Neuronal stem cell (in vitro differentiated cells): Measurements from ENCODE around the gene OLFM2.

Source experiments
- DNase-seq: peaks from one replicate; pipeline ENCODE4 v3.0.0-alpha.2; 2013; ENCODE audit warnings: low spot score
- H2AFZ ChIP-seq: one replicate; pipeline ENCODE4 v1.6.1; 2013; ENCODE audit warnings: mild to moderate bottlenecking, low read length, inconsistent platforms
- H2AK5ac ChIP-seq: 2 replicates; pipeline ENCODE4 v1.6.1; 2013; ENCODE audit warnings: low read depth, mild to moderate bottlenecking, inconsistent platforms, low read length, moderate library complexity, mixed read lengths
- H2BK120ac ChIP-seq: 2 replicates; pipeline ENCODE4 v1.6.1; 2013; ENCODE audit warnings: low read depth, mild to moderate bottlenecking, inconsistent platforms, low read length, moderate library complexity, mixed read lengths
- H2BK12ac ChIP-seq: one replicate; pipeline ENCODE4 v1.6.1; 2013; ENCODE audit warnings: low read length, inconsistent platforms
- H2BK15ac ChIP-seq: 2 replicates; pipeline ENCODE4 v1.6.1; 2013; ENCODE audit warnings: mild to moderate bottlenecking, low read length, inconsistent platforms, mixed read lengths
- H2BK5ac ChIP-seq: one replicate; pipeline ENCODE4 v1.6.1; 2013; ENCODE audit warnings: inconsistent platforms, mild to moderate bottlenecking, low read length, moderate library complexity
- H3K14ac ChIP-seq: one replicate; pipeline ENCODE4 v1.6.1; 2013; ENCODE audit warnings: low read length, inconsistent platforms
- H3K18ac ChIP-seq: 2 replicates; pipeline ENCODE4 v1.6.1; 2013; ENCODE audit warnings: low read length, inconsistent platforms
- H3K23ac ChIP-seq: 2 replicates; pipeline ENCODE4 v1.6.1; 2013; ENCODE audit warnings: low read depth, mild to moderate bottlenecking, mixed read lengths, low read length, inconsistent platforms; ENCODE audit not compliant: poor library complexity
- H3K27ac ChIP-seq: replicated peaks from 3 replicates; pipeline ENCODE4 v1.5.1; 2013; ENCODE audit warnings: low read length, inconsistent platforms
- H3K27me3 ChIP-seq, 3 experiments: 2 replicates each; pipeline ENCODE4 v1.6.1; 2013; ENCODE audit warnings: low read length in 3 of 3, mild to moderate bottlenecking in 2 of 3, inconsistent platforms in 1 of 3, low read depth in 1 of 3, mixed read lengths in 1 of 3, moderate library complexity in 1 of 3; ENCODE audit not compliant: control insufficient read depth in 3 of 3, insufficient read depth in 3 of 3
- H3K36me3 ChIP-seq, 2 donors: replicated peaks in 1 of 2; 2 replicates each; pipeline ENCODE4 v1.6.1; 2013; ENCODE audit warnings: low read length in 2 of 2; ENCODE audit not compliant: control insufficient read depth in 2 of 2, insufficient read depth in 2 of 2
- H3K4ac ChIP-seq: 2 replicates; pipeline ENCODE4 v1.6.1; 2013; ENCODE audit warnings: inconsistent platforms, mild to moderate bottlenecking, low read length, moderate library complexity
- H3K4me1 ChIP-seq, 2 donors: 1 replicate in 1 of 2; 2 replicates in 1 of 2; pipeline ENCODE4 v1.6.1; 2013; ENCODE audit warnings: low read length in 2 of 2, low read depth in 1 of 2; ENCODE audit not compliant: control insufficient read depth in 2 of 2, insufficient read depth in 1 of 2
- H3K4me2 ChIP-seq: one replicate; pipeline ENCODE4 v1.6.1; 2013; ENCODE audit warnings: mild to moderate bottlenecking, low read length, inconsistent platforms; ENCODE audit not compliant: insufficient read depth, poor library complexity, severe bottlenecking
- H3K4me3 ChIP-seq, 2 donors: 2 replicates each; pipeline ENCODE4 v1.5.1; 2013; ENCODE audit warnings: low read length in 2 of 2, mild to moderate bottlenecking in 2 of 2, inconsistent platforms in 1 of 2, moderate library complexity in 1 of 2
- H3K79me1 ChIP-seq: one replicate; pipeline ENCODE4 v1.6.1; 2013; ENCODE audit warnings: low read depth, mild to moderate bottlenecking, inconsistent platforms, low read length, moderate library complexity
- H3K9ac ChIP-seq: one replicate; pipeline ENCODE4 v1.6.1; 2013; ENCODE audit warnings: mild to moderate bottlenecking, low read depth, low read length, inconsistent platforms; ENCODE audit not compliant: poor library complexity
- H3K9me3 ChIP-seq, 2 donors: replicated peaks in 1 of 2; 2 replicates each; pipeline versions ENCODE3 to v1.6.1; 2013; ENCODE audit warnings: low read length in 2 of 2, mild to moderate bottlenecking in 2 of 2, inconsistent platforms in 1 of 2, low read depth in 1 of 2, mixed read lengths in 1 of 2, moderate library complexity in 1 of 2; ENCODE audit not compliant: control insufficient read depth in 2 of 2, insufficient read depth in 1 of 2
- H4K8ac ChIP-seq: one replicate; pipeline ENCODE4 v1.6.1; 2013; ENCODE audit warnings: low read depth, mild to moderate bottlenecking, inconsistent platforms, low read length, moderate library complexity
- H4K91ac ChIP-seq: one replicate; pipeline ENCODE4 v1.6.1; 2013; ENCODE audit warnings: low read length, low read depth, mild to moderate bottlenecking, inconsistent platforms; ENCODE audit not compliant: poor library complexity
- WGBS, 2 donors: extraction: QIAGEN DNeasy Blood & Tissue Kit; methylation state at CpG; one replicate each; pipeline ENCODE4 v1.1.7; 2013; ENCODE audit warnings: missing lambda C conversion rate in 2 of 2, mixed read lengths in 1 of 2; ENCODE audit not compliant: insufficient read length in 2 of 2, insufficient replicate concordance in 1 of 2; ENCODE audit errors: extremely low coverage in 2 of 2; 5-methylcytosine and 5-hydroxymethylcytosine counted together

The OLFM2 gene

DNA sequence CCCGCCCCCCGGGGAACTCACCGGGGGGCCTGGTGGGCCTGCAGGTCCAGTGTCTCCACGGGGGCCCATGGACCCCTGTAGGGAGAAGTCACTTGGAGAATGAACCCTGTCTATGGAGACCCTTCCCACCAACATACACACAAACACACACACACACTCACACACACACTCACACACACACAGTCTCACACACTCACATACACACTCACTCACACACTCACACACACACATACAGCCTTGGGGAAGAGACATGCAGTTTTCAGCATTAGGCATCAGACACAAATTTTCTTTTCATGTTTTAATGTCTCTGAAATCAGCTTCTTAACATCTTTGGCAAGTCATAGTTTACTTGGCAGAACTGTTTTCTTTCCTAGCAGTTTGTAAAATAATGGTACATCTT, 31.0 kb upstream of the OLFM2 start:
- Histone ChIP-seq H3K4me3 (no peak overlapping the region), H3K18ac (no peak overlapping the region), H3K9me3 (no peaks in the 10 kb centered on the region), H2BK5ac (no peak overlapping the region), H2BK12ac (no peak overlapping the region), H3K4ac (no peak overlapping the region), H3K14ac (no peak overlapping the region), H3K27me3 (peaks cover 0 to 28% (median 17%) of the 10 kb centered on the region in 3 experiments), H2BK120ac (no peak overlapping the region), H3K4me1 (no peaks in the 10 kb centered on the region), H3K4me2 (no peak overlapping the region), H2AFZ (no peak overlapping the region), H2AK5ac (peak overlapping the region; percentile 17), H4K8ac (no peak overlapping the region), H3K9ac (no peak overlapping the region), H3K23ac (no peak overlapping the region), H2BK15ac (no peak overlapping the region), H3K36me3 (peaks cover 0 to 2% of the 10 kb centered on the region in 2 donors), H4K91ac (no peak overlapping the region), H3K27ac (no peak overlapping the region), H3K79me1 (no peaks in the 10 kb centered on the region)
- WGBS, 2 donors = no CpG with 5 or more reads among the region's 4 CpGs
- no peak for DNase-seq

DNA sequence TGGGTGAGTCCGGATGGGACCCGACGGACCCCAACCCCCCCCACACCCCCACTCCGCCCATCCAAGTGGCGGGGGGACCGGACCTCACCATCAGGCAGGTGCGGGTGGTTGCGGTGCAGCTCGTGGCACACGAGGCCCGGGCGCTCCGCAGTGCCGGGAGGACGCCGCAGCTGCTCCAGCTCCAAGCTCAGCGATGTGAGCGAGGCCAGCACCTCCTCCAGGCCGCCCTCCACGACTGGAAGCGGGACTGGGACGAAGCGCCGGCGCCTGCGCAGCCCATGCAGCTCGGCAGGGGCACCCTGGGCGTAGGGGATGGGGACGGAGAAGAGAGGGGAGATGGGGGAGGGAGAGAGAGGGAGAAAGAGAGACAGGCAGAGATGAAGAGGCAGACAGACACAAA, 30.1 kb upstream of the OLFM2 start:
- no CpG with 5 or more reads among the region's 29 CpGs for WGBS, 2 donors
- no peak overlapping the region for H3K9ac ChIP-seq
- H3K27me3 ChIP-seq = peaks cover 0 to 28% (median 17%) of the 10 kb centered on the region in 3 experiments
- H3K79me1 ChIP-seq = no peaks in the 10 kb centered on the region
- H3K23ac ChIP-seq = no peak overlapping the region
- no peaks in the 10 kb centered on the region for H3K4me1 ChIP-seq
- H4K8ac ChIP-seq = no peak overlapping the region
- no peak overlapping the region for H2BK15ac ChIP-seq
- no peak overlapping the region for H2BK12ac ChIP-seq
- H3K9me3 ChIP-seq = no peaks in the 10 kb centered on the region
- H4K91ac ChIP-seq = no peak overlapping the region
- H2BK5ac ChIP-seq = no peak overlapping the region
- peaks cover 0 to 2% of the 10 kb centered on the region in 2 donors for H3K36me3 ChIP-seq
- H2BK120ac ChIP-seq = no peak overlapping the region
- no peak overlapping the region for H3K4ac ChIP-seq
- H3K27ac ChIP-seq = no peak overlapping the region
- no peak overlapping the region for H3K14ac ChIP-seq
- DNase-seq = no peak
- peak overlapping the region; percentile 1 for H2AFZ ChIP-seq
- no peak overlapping the region for H3K4me2 ChIP-seq
- H3K4me3 ChIP-seq = no peak overlapping the region
- H3K18ac ChIP-seq = peak overlapping the region; percentile 42
- no peak overlapping the region for H2AK5ac ChIP-seq

DNA sequence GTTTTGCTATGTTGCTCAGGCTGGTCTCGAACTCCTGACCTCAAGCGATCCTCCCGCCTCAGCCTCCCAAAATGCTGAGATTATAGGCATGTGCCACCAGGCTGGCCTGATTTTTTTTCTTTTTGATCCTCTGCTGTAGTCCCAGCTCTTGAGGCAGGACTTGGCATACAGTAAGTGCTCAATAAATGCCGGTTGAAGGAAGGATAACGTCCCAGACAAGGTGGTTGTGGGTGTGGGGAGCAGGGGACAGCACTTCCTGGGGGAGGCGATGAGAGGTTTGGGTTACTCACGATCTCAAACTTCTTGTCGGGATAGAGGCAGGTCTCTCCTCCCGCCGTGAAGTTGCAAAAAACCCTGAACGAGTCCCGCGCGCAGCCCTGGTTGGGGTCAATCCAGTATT, 29.7 kb upstream of the OLFM2 start:
- no peak overlapping the region for H3K9ac ChIP-seq
- no peak overlapping the region for H4K91ac ChIP-seq
- H3K79me1 ChIP-seq = no peaks in the 10 kb centered on the region
- H2BK5ac ChIP-seq = no peak overlapping the region
- no peak overlapping the region for H3K27ac ChIP-seq
- no peak overlapping the region for H2AK5ac ChIP-seq
- H3K4me2 ChIP-seq = no peak overlapping the region
- no peak overlapping the region for H3K23ac ChIP-seq
- peaks cover 0 to 28% (median 17%) of the 10 kb centered on the region in 3 experiments for H3K27me3 ChIP-seq
- H3K4me1 ChIP-seq = no peaks in the 10 kb centered on the region
- no peak overlapping the region for H3K14ac ChIP-seq
- no peak overlapping the region for H2BK120ac ChIP-seq
- no peak overlapping the region for H3K4ac ChIP-seq
- H3K36me3 ChIP-seq = peaks cover 0 to 2% of the 10 kb centered on the region in 2 donors
- DNase-seq = no peak
- H4K8ac ChIP-seq = no peak overlapping the region
- no peak overlapping the region for H3K18ac ChIP-seq
- no peak overlapping the region for H2AFZ ChIP-seq
- H2BK12ac ChIP-seq = no peak overlapping the region
- no peak overlapping the region for H2BK15ac ChIP-seq
- H3K9me3 ChIP-seq = no peaks in the 10 kb centered on the region
- WGBS, 2 donors = no CpG with 5 or more reads among the region's 14 CpGs
- H3K4me3 ChIP-seq = no peak overlapping the region

DNA sequence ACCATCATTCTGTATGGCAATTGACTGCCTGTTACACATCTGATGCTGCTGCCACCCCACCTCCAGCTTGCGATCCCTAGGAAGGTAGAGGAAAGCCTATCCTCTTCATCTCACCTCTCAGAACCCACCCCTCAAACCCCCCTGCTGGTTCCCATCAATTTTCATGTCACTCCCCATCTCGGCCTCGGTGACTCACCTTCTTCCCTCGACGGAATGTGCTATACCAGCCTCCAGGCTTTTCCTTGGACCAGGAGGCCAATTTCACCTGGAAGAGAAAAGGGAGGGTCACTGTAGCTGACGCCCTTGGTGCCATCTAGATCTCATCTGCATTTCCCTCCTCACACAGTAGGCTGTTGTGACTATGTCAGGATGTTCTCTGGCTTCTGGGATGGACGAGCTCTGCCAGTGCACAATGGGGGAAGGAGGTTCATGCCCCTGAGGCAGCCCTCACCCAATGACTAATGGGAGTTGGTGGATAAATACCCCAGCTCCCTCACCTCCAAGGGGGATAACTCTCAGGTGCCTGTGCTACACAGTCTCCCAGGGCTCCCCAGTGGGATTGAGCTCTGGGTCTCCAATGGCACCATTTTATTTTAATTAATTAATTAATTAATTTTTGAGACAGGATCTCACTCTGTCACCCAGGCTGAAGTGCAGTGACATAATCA, 26.4 kb upstream of the OLFM2 start:
- H2AK5ac ChIP-seq = no peak overlapping the region
- H2BK5ac ChIP-seq = no peak overlapping the region
- H3K23ac ChIP-seq = no peak overlapping the region
- no peak overlapping the region for H2BK15ac ChIP-seq
- H2BK12ac ChIP-seq = no peak overlapping the region
- no peak overlapping the region for H3K4ac ChIP-seq
- no peaks in the 10 kb centered on the region for H3K9me3 ChIP-seq
- H2BK120ac ChIP-seq = no peak overlapping the region
- no peak overlapping the region for H3K4me3 ChIP-seq
- H2AFZ ChIP-seq = no peak overlapping the region
- no peaks in the 10 kb centered on the region for H3K4me1 ChIP-seq
- no peaks in the 10 kb centered on the region for H3K36me3 ChIP-seq
- no peak overlapping the region for H3K18ac ChIP-seq
- WGBS, 2 donors = no CpG with 5 or more reads among the region's 7 CpGs
- H4K8ac ChIP-seq = no peak overlapping the region
- DNase-seq = no peak
- H3K27me3 ChIP-seq = peaks cover 0 to 26% (median 15%) of the 10 kb centered on the region in 3 experiments
- no peak overlapping the region for H3K14ac ChIP-seq
- H3K79me1 ChIP-seq = no peaks in the 10 kb centered on the region
- no peak overlapping the region for H3K27ac ChIP-seq
- H3K9ac ChIP-seq = no peak overlapping the region
- H3K4me2 ChIP-seq = no peak overlapping the region
- H4K91ac ChIP-seq = no peak overlapping the region
